Keratinocyte (primary cell): ENCODE results near the gene PLPP4. TPM values are rescaled to one million over a fixed set of nuclear protein-coding genes. Genes with fewer than 3 reads are reported as not detected.

Source experiments
- DNase-seq: peaks from one replicate; pipeline ENCODE4 v3.0.0-alpha.2; 2011; ENCODE audit warnings: low read depth, missing footprints, low spot score
- FAIRE-seq: peaks from 2 replicates; lab custom pipeline; 2011; peaks lifted over from hg19 to GRCh38; lab: Jason Lieb, UNC
- H2AFZ ChIP-seq: 2 replicates; pipeline ENCODE4 v1.6.0; 2012; ENCODE audit warnings: low read length, control low read depth, inconsistent platforms; ENCODE audit not compliant: control insufficient read depth
- H3K27ac ChIP-seq: 2 replicates; pipeline ENCODE4 v1.5.1; 2011; ENCODE audit warnings: low read length; ENCODE audit not compliant: control insufficient read depth, insufficient read depth
- H3K27me3 ChIP-seq: 3 replicates; pipeline ENCODE4 v1.6.0; 2011; ENCODE audit warnings: low read length; ENCODE audit not compliant: control insufficient read depth, insufficient read depth; ENCODE audit errors: extremely low read depth
- H3K36me3 ChIP-seq, 2 experiments: 2 replicates in 1 of 2; 3 replicates in 1 of 2; pipeline ENCODE4 v1.5.1; 2011; ENCODE audit warnings: low read length in 2 of 2, mild to moderate bottlenecking in 1 of 2; ENCODE audit not compliant: control insufficient read depth in 2 of 2, insufficient read depth in 2 of 2; ENCODE audit errors: extremely low read depth in 1 of 2
- H3K4me1 ChIP-seq: 3 replicates; pipeline ENCODE4 v1.5.1; 2011; ENCODE audit warnings: low read length; ENCODE audit not compliant: control insufficient read depth, insufficient read depth; ENCODE audit errors: extremely low read depth
- H3K4me2 ChIP-seq: 3 replicates; pipeline ENCODE4 v1.6.0; 2011; ENCODE audit warnings: low read depth, low read length; ENCODE audit not compliant: control insufficient read depth, insufficient read depth; ENCODE audit errors: extremely low read depth
- H3K4me3 ChIP-seq, 3 experiments: fragments of 200-600 bp in 1 of 3; sonication (generic) in 1 of 3; 2 replicates in 2 of 3; 3 replicates in 1 of 3; pipeline ENCODE4 v1.5.1; 2011 to 2016; ENCODE audit warnings: low read length in 3 of 3, mild to moderate bottlenecking in 3 of 3, control low read depth in 2 of 3, inconsistent platforms in 1 of 3, low read depth in 1 of 3, mixed read lengths in 1 of 3, mixed run types in 1 of 3, moderate library complexity in 1 of 3; ENCODE audit not compliant: control insufficient read depth in 2 of 3, insufficient read depth in 2 of 3; ENCODE audit errors: extremely low read depth in 1 of 3
- H3K79me2 ChIP-seq: 2 replicates; pipeline ENCODE4 v1.6.0; 2012; ENCODE audit warnings: low read length; ENCODE audit not compliant: control insufficient read depth, insufficient read depth
- H3K9ac ChIP-seq: 3 replicates; pipeline ENCODE4 v1.6.0; 2011; ENCODE audit warnings: low read length; ENCODE audit not compliant: control insufficient read depth, insufficient read depth; ENCODE audit errors: extremely low read depth
- H3K9me1 ChIP-seq: 3 replicates; pipeline ENCODE4 v1.6.0; 2011; ENCODE audit warnings: low read length; ENCODE audit not compliant: control insufficient read depth, insufficient read depth; ENCODE audit errors: extremely low read depth
- H3K9me3 ChIP-seq: 2 replicates; pipeline ENCODE4 v1.5.1; 2012; ENCODE audit warnings: low read depth, low read length; ENCODE audit not compliant: control insufficient read depth
- H4K20me1 ChIP-seq: 3 replicates; pipeline ENCODE4 v1.6.0; 2011; ENCODE audit warnings: low read length; ENCODE audit not compliant: control insufficient read depth, insufficient read depth; ENCODE audit errors: extremely low read depth
- CTCF ChIP-seq, 3 experiments: IDR thresholded peaks in 1 of 3; conservative IDR thresholded peaks in 1 of 3; optimal IDR thresholded peaks in 1 of 3; 2 replicates in 2 of 3; 3 replicates in 1 of 3; pipeline versions ENCODE3 to v1.5.1; 2011; ENCODE audit warnings: low read length in 3 of 3, mild to moderate bottlenecking in 3 of 3, moderate library complexity in 2 of 3, control low read depth in 1 of 3, inconsistent platforms in 1 of 3; ENCODE audit not compliant: insufficient read depth in 2 of 3; ENCODE audit errors: extremely low read depth in 1 of 3
- EZH2 ChIP-seq: IDR thresholded peaks from one replicate; pipeline ENCODE4 v1.6.1; 2012; ENCODE audit warnings: inconsistent platforms, mild to moderate bottlenecking, low read length, moderate library complexity
- dilution Hi-C: fragments of 300-500 bp; cut with MboI; formaldehyde crosslinking; loops from one replicate; pipeline ENCODE4 v1.7.0; 2020; ENCODE audit warnings: low sequenced_read_pairs; ENCODE audit not compliant: extremely low pct_ligation_motif_present
- polyA plus RNA-seq, 5 experiments: library from polyadenylated mRNA; depleted of rRNA in 3 of 5; stranded (reverse) in 3 of 5; stranded (forward) in 1 of 5; unstranded in 1 of 5; fragments of >200 nt; gene quantifications; 1 replicate in 1 of 5; 2 replicates in 3 of 5; 3 replicates in 1 of 5; pipeline versions ENCODE4 v1.2.1 to v1.2.3, GENCODE V29; 2011 to 2012; ENCODE audit warnings: missing spikeins in 2 of 5, low read depth in 1 of 5, low replicate concordance in 1 of 5

Gene PLPP4
- polyA plus RNA-seq, 1 donor (not counting 4 experiments of a cell fraction or from before 2014, with no cell fraction given) = 0.76 TPM

- Histone ChIP-seq H3K36me3 (no peaks in the 10 kb centered on the region), H3K9me3 (no peaks in the 10 kb centered on the region), H3K9me1 (no peaks in the 10 kb centered on the region), H3K4me3 (no peak overlapping the region), H3K27me3 (peaks cover 3% of the 10 kb centered on the region), H4K20me1 (no peaks in the 10 kb centered on the region), H3K4me2 (no peak overlapping the region), H3K4me1 (no peaks in the 10 kb centered on the region), H2AFZ (no peak overlapping the region), H3K27ac (no peak overlapping the region), H3K79me2 (no peaks in the 10 kb centered on the region), H3K9ac (no peak overlapping the region)
- dilution Hi-C loops = no loop called here
- TF ChIP-seq EZH2 (no peak), CTCF (optimal IDR thresholded peaks at IDR 0.05 in 1 of 3, IDR thresholded peaks at IDR 0.05 in 1 of 3, conservative IDR thresholded peaks at IDR 0.05 in 1 of 3; ENCODE audit: extremely low read depth in 1 of 3, insufficient read depth in 2 of 3, low read length in 3 of 3) (no peak)
- DNase-seq (no peak), FAIRE-seq (no peak)
Measured at GRCh38 chr10:120632047-120632446, 175.0 kb downstream of the PLPP4 start.

- H4K20me1 ChIP-seq = no peaks in the 10 kb centered on the region
- H2AFZ ChIP-seq = no peak overlapping the region
- TF ChIP-seq CTCF (optimal IDR thresholded peaks at IDR 0.05 in 1 of 3, IDR thresholded peaks at IDR 0.05 in 1 of 3, conservative IDR thresholded peaks at IDR 0.05 in 1 of 3; ENCODE audit: extremely low read depth in 1 of 3, insufficient read depth in 2 of 3, low read length in 3 of 3) = no peak
- TF ChIP-seq EZH2 = no peak
- no peaks in the 10 kb centered on the region for H3K9me3 ChIP-seq
- DNase-seq (no peak), FAIRE-seq (no peak)
- H3K4me3 ChIP-seq = no peak overlapping the region
- H3K36me3 ChIP-seq = no peaks in the 10 kb centered on the region
- no peak overlapping the region for H3K4me2 ChIP-seq
- H3K9me1 ChIP-seq = no peaks in the 10 kb centered on the region
- no peaks in the 10 kb centered on the region for H3K79me2 ChIP-seq
- H3K27me3 ChIP-seq = peaks cover 3% of the 10 kb centered on the region
- no peak overlapping the region for H3K9ac ChIP-seq
- dilution Hi-C loops = no loop called here
- no peak overlapping the region for H3K27ac ChIP-seq
- no peaks in the 10 kb centered on the region for H3K4me1 ChIP-seq
Measured at GRCh38 chr10:120632942-120633341, 175.9 kb downstream of the PLPP4 start.
